Activated T-cell treated with anti-CD3 and anti-CD28 coated beads for 4 hours (primary cell): ENCODE data around the gene DLGAP3.

ENCODE experiments used
- DNase-seq: peaks from one replicate; pipeline ENCODE4 v3.0.0-alpha.2; 2020

The DLGAP3 gene

DNA sequence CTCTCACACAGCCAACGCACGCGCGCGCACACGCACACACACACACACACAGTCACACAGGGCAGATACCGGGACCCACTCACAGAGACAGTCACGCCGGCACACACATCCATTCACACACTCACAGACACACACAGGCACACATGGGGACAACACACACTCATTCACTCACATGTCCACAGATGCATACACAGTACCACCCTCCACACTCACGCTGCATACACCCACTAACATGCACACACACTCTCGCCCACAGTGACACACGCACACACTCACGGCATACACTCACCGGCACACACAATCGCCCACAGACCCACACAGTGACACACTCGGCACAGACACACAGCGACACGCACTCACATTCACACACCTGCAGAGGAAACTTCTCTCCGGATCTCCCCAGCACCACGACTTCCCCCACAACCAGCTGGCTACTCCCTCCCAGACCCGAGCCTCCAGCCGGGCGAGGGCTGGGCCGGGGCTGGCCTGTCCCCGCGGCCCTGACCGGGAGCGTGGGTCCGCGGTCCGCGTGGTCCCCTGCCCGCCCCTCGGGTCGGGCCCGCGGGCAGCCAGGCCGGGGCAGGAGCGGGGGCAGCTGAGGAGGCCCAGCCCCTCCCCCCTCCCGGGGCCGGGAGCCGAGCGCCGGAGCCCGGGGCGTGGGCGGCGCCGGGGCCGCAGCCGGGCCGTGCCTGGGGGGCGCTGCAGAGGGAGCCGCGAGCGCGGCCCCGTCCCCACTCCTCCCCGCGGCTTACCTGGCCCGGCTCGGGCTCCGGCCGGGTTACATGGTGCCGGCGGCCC, 552 bp downstream of the DLGAP3 start:
- DNase-seq: no peak

GRCh38 chr1:34928066-34928696, 1.3 kb downstream of the DLGAP3 start:
- no peak for DNase-seq

- no peak for DNase-seq
These were observed 2.1 kb downstream of the DLGAP3 start for GRCh38 chr1:34927316-34927715.

GRCh38 chr1:34926894-34927293, 2.6 kb downstream of the DLGAP3 start:
- no peak for DNase-seq

GRCh38 chr1:34926156-34926555, 3.3 kb downstream of the DLGAP3 start:
- no peak for DNase-seq

- no peak for DNase-seq
These were observed 3.7 kb downstream of the DLGAP3 start for GRCh38 chr1:34925730-34926129.

DNA sequence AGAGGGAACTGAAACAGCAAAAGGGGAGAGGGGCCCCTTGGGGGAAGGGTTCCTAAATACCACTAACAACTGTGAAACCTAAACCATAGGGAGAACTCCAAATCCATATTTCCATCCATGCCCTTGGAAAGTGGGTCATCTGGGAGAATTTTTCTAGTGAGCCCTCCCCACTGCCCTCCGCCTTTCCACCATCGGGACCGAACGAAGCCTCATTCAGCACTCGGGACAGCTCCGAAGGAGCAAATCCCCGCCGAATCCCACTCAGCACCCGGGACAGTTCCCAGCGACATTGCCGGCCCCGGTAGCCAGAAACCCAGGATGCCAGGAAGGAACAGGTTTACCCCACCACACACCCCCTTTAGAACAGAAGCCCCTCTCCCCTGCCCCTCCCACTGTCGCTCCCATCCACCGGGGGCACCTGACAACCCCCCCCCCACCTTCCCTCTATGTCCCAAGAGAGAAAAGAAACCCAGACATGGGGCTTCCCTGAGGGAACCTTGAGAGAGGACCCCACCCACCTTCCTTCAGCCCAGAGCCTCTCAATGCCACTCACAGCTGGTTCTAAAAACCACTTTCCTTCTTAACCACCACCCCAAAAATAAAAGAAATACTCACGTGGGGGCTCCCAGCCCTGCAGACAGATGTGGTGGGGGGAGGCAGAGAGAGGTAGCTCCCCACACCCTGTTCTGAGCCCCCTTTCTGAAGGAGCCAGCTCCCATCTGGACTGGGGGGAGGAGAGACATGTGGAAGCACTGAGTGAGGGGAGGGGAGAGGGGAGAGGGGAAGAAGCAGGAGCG, 4.5 kb downstream of the DLGAP3 start:
- DNase-seq: peak; percentile 19

GRCh38 chr1:34923490-34923889, 6.0 kb downstream of the DLGAP3 start:
- DNase-seq: no peak

DNA sequence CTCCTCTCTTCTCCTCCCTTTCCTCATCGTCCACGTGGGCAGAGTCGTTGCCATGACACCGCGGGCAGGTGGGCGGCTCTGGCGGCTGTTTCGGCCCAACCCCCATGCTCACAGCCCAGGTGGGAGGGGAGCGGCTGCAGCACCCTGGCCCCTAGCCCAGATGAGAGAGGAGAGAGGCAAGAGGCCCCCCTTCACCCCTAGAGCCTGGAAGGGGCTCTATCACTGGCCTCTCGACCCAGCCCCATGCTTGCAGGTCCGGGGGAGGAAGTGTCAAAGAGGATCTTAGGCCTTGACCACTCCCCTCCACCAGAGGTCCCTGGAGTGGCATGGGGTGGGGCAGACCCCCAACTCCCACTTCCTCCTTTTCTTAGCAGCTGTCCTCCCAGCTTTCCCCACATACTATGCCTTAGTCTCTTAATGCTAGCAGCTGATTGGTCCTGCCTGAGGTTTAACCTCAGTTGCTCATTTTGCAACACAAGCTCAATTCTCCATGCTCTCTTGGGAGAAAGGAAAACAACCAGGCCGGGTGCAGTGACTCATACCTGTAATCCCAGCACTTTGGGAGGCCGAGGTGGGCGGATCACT, 10.4 kb downstream of the DLGAP3 start:
- no peak for DNase-seq

GRCh38 chr1:34918386-34918976, 11.0 kb downstream of the DLGAP3 start:
- DNase-seq: no peak

GRCh38 chr1:34917017-34917416, 12.4 kb downstream of the DLGAP3 start:
- DNase-seq: no peak

DNA sequence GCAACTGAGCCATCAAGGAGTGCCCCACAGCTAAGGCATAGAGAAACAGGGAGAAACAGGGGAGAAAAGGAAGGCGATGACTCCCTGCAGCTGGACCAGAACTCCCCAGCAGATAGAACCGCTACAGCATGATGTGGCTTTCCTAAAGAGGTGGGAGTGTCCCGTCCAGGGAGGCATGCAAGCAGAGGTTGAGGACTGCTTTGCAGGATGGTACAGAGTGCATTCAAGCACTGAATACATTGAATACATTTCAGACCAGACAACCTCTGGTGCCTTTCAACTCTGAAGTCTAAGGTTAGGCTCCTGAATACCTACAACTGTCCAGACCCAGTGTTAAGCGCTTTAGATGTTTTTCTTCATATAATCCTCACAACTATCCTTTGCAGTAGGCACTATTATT, 13.3 kb downstream of the DLGAP3 start:
- no peak for DNase-seq

- DNase-seq: no peak
These were observed 13.9 kb downstream of the DLGAP3 start for GRCh38 chr1:34915521-34915920.

DNA sequence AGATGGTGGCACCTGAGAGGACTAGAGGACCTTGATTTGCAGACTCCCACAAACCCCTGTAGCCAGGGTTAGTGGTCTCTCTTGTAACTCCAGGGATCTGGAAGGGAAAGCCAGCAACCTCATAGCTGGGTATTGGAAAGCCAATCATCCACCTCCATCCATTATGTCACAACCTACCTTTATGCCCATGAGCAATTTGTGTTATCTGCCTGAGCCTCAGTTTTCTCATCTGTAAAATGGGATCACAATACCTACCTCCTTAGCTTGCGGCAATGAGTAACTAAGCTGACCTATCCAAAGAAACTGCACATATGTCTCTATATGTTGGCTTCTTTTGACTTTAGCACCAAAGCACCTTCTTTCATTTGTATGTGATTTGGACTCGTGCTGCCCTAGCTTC, 14.5 kb downstream of the DLGAP3 start:
- no peak for DNase-seq

GRCh38 chr1:34911465-34911864, 18.0 kb downstream of the DLGAP3 start:
- DNase-seq: no peak

DNA sequence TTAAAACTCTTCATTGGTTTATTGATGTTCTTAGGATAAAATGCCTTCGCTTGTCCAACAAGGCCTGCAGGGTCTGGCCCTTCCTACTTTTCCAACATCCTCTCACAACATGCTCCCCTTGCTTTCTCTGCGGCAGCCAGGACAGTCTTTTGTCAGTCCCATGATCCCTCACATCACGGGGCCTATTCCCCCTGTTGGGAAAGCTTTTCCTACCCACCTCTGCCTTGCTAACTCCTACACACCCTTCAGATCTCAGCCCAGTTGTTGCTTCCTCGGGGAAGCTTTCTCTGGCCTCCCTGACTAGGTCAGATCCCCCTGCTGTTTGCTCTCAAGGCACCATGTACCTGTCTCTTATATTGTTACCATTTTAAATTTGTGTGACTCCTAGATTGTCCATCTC, 19.0 kb downstream of the DLGAP3 start:
- no peak for DNase-seq

GRCh38 chr1:34908369-34908768, 21.1 kb downstream of the DLGAP3 start:
- no peak for DNase-seq

GRCh38 chr1:34907487-34908090, 21.9 kb downstream of the DLGAP3 start:
- no peak for DNase-seq

DNA sequence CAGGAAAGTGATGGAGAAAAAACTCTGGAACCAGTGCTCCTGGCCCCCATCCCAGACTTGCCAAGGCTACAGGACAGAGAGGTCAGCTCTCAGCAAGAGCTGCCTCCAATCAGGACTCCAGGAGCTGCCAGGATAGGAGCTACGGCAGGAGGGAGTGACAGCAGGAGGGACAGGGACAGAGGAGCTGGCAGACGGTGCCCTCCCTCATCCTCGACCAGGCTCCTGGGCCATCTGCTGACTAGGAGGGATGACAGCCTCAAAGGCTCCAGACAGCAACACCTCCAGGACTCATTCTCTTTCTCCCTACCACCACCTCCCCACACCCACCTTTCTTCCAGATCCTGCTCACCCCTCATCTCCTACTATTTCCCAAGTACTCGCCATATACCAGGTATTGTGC, 22.7 kb downstream of the DLGAP3 start:
- DNase-seq: no peak

DNA sequence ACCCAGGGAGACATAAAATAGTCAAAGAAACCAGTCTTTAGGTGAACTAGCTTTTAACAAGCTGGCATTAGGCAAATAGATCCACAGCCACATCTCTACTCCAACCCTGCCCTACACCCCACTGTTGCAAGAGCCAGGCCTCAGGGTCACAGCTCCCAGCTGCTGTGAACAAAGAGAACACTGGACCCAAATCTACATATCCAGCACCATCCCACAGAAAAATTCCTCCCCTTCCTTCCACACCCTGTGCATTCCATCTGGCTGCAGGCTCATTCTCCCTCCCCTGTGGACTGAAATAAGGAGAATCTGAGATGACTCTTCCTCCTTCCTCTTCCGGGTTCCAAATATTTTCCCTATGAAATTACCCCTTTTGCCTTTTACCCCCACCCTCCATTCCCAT, 23.2 kb downstream of the DLGAP3 start:
- DNase-seq: no peak

DNA sequence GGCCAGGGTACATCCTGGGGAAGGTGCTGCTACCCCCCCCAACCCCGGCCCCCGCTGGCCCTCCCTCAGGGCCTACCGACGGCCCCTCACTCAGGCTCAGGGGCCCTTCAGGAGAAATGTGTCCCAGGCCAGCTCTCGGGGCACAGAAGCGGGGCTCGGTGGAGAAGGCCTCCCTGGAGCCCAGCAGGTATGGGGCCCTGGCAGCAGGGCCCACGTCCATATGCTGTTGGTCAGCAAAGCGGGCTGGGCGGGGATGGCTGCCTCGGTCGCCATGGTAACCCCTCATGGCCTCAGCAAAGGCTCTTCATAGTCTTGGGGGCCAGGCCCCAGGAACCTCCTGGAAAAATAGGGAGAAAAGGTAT, 24.4 kb downstream of the DLGAP3 start:
- no peak for DNase-seq

DNA sequence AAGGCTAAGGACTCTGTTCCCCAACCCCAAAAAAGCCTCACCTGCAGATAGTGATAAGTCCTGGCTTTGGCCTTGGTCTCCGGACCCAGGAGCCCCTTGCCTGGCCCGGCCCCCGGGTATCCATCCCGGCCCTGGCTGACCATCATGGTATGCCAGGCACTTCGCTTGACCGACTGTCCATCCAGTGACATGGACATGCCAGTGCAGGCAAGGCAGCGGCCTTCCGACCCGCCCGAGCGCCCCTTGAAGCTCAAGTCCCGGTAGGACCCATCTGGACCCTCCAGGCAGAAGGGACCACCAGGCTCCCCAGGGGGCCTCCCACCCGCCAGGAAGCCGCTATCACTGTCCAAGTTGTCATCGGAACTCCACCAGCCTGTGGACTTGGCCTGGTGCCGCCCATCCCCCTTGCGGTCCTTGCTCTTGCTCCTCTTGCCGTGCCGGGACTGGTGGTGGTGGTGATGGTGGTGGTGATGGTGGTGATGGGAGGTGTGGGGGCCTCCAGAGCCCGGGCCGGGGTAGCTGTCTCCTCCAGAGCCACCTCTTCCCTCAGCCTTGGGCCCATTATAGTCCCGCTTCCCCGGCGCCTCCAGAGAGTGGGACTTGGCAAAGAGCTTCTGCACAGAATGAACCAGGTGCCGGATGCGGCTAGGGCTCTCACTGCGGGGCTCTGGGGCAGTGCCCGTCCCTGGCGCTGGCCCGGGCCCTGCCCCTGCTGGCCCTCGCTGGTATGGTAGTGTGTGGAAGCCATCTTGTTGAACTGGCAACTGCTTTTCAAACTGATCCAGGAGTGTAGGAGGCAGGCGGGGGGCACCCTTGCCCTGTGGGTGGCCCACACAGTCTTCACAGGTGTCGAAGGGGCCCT, 25.0 kb downstream of the DLGAP3 start:
- no peak for DNase-seq
